ENCODE results near the gene AGT. TPM values are rescaled to one million over a fixed set of nuclear protein-coding genes. Genes with fewer than 3 reads are reported as not detected.

AGT gene
- total RNA-seq, 1 donor, result not detected

- no peaks in the 10 kb centered on the region for H3K9me3 ChIP-seq (ENCODE audit: low read depth, low read length)
- H3K4me3 ChIP-seq (ENCODE audit: low read length), result no peak overlapping the region
- H3K27me3 ChIP-seq (ENCODE audit: insufficient read depth, low read length), result no peaks in the 10 kb centered on the region
- H3K4me1 ChIP-seq (ENCODE audit: insufficient read depth, low read length), result no peaks in the 10 kb centered on the region
Measured at GRCh38 chr1:230749150-230749549, 35.2 kb upstream of the AGT start.

- Histone ChIP-seq H3K4me1 (ENCODE audit: insufficient read depth, low read length) (no peaks in the 10 kb centered on the region), H3K9me3 (ENCODE audit: low read depth, low read length) (no peaks in the 10 kb centered on the region)
Measured at GRCh38 chr1:230747890-230748800, 34.2 kb upstream of the AGT start.

GRCh38 chr1:230747127-230747730, 33.3 kb upstream of the AGT start, which contains the start of gene CAPN9:
Gene CAPN9, plus strand, starts transcription at chr1:230747388. Its CDS starts 109 bp downstream, at chr1:230747497.
- no peaks in the 10 kb centered on the region for H3K9me3 ChIP-seq (ENCODE audit: low read depth, low read length)
- no peaks in the 10 kb centered on the region for H3K4me1 ChIP-seq (ENCODE audit: insufficient read depth, low read length)
- H3K27me3 ChIP-seq (ENCODE audit: insufficient read depth, low read length), result no peaks in the 10 kb centered on the region
- no peak within 1 kb of the TSS for H3K4me3 ChIP-seq (ENCODE audit: low read length)

More at GRCh38 chr1:230747890-230748800, 34.2 kb upstream of the AGT start:
- Histone ChIP-seq H3K27me3 (ENCODE audit: insufficient read depth, low read length) (no peaks in the 10 kb centered on the region), H3K4me3 (ENCODE audit: low read length) (no peak overlapping the region)

- no peaks in the 10 kb centered on the region for H3K27me3 ChIP-seq (ENCODE audit: insufficient read depth, low read length)
- no peaks in the 10 kb centered on the region for H3K9me3 ChIP-seq (ENCODE audit: low read depth, low read length)
- no peaks in the 10 kb centered on the region for H3K4me1 ChIP-seq (ENCODE audit: insufficient read depth, low read length)
Measured at GRCh38 chr1:230746617-230747016, 32.7 kb upstream of the AGT start.

GRCh38 chr1:230745071-230745470, 31.1 kb upstream of the AGT start:
- Histone ChIP-seq H3K27me3 (ENCODE audit: insufficient read depth, low read length) (no peaks in the 10 kb centered on the region), H3K9me3 (ENCODE audit: low read depth, low read length) (no peaks in the 10 kb centered on the region), H3K4me1 (ENCODE audit: insufficient read depth, low read length) (no peaks in the 10 kb centered on the region), H3K4me3 (ENCODE audit: low read length) (no peak overlapping the region)

More at GRCh38 chr1:230746617-230747016, 32.7 kb upstream of the AGT start:
- no peak overlapping the region for H3K4me3 ChIP-seq (ENCODE audit: low read length)

- H3K4me1 ChIP-seq (ENCODE audit: insufficient read depth, low read length), result no peaks in the 10 kb centered on the region
- H3K9me3 ChIP-seq (ENCODE audit: low read depth, low read length), result no peaks in the 10 kb centered on the region
- no peaks in the 10 kb centered on the region for H3K27me3 ChIP-seq (ENCODE audit: insufficient read depth, low read length)
- no peak overlapping the region for H3K4me3 ChIP-seq (ENCODE audit: low read length)
Measured at GRCh38 chr1:230744382-230744781, 30.5 kb upstream of the AGT start.

GRCh38 chr1:230743899-230744298, 30.0 kb upstream of the AGT start:
- no peaks in the 10 kb centered on the region for H3K4me1 ChIP-seq (ENCODE audit: insufficient read depth, low read length)
- no peak overlapping the region for H3K4me3 ChIP-seq (ENCODE audit: low read length)
- H3K9me3 ChIP-seq (ENCODE audit: low read depth, low read length), result no peaks in the 10 kb centered on the region
- no peaks in the 10 kb centered on the region for H3K27me3 ChIP-seq (ENCODE audit: insufficient read depth, low read length)

GRCh38 chr1:230739564-230740290, 25.8 kb upstream of the AGT start:
- Histone ChIP-seq H3K9me3 (ENCODE audit: low read depth, low read length) (no peaks in the 10 kb centered on the region), H3K27me3 (ENCODE audit: insufficient read depth, low read length) (peaks cover 3% of the 10 kb centered on the region), H3K4me1 (ENCODE audit: insufficient read depth, low read length) (no peaks in the 10 kb centered on the region), H3K4me3 (ENCODE audit: low read length) (no peak overlapping the region)

- no peak overlapping the region for H3K4me3 ChIP-seq (ENCODE audit: low read length)
- H3K4me1 ChIP-seq (ENCODE audit: insufficient read depth, low read length), result no peaks in the 10 kb centered on the region
- H3K9me3 ChIP-seq (ENCODE audit: low read depth, low read length), result no peaks in the 10 kb centered on the region
- H3K27me3 ChIP-seq (ENCODE audit: insufficient read depth, low read length), result peaks cover 3% of the 10 kb centered on the region
Measured at GRCh38 chr1:230737622-230738262, 23.8 kb upstream of the AGT start.

- Histone ChIP-seq H3K9me3 (ENCODE audit: low read depth, low read length) (no peaks in the 10 kb centered on the region), H3K27me3 (ENCODE audit: insufficient read depth, low read length) (peaks cover 3% of the 10 kb centered on the region), H3K4me1 (ENCODE audit: insufficient read depth, low read length) (no peaks in the 10 kb centered on the region), H3K4me3 (ENCODE audit: low read length) (no peak overlapping the region)
Measured at GRCh38 chr1:230735447-230735846, 21.5 kb upstream of the AGT start.

GRCh38 chr1:230730977-230731376, 17.1 kb upstream of the AGT start:
- no peak overlapping the region for H3K4me3 ChIP-seq (ENCODE audit: low read length)
- no peaks in the 10 kb centered on the region for H3K4me1 ChIP-seq (ENCODE audit: insufficient read depth, low read length)
- no peaks in the 10 kb centered on the region for H3K9me3 ChIP-seq (ENCODE audit: low read depth, low read length)

GRCh38 chr1:230728710-230729392, 14.9 kb upstream of the AGT start:
- Histone ChIP-seq H3K4me1 (ENCODE audit: insufficient read depth, low read length) (no peaks in the 10 kb centered on the region), H3K4me3 (ENCODE audit: low read length) (no peak overlapping the region), H3K27me3 (ENCODE audit: insufficient read depth, low read length) (peaks cover 2% of the 10 kb centered on the region), H3K9me3 (ENCODE audit: low read depth, low read length) (no peaks in the 10 kb centered on the region)

More at GRCh38 chr1:230730977-230731376, 17.1 kb upstream of the AGT start:
- H3K27me3 ChIP-seq (ENCODE audit: insufficient read depth, low read length), result peaks cover 2% of the 10 kb centered on the region

GRCh38 chr1:230725256-230726012, 11.5 kb upstream of the AGT start:
- Histone ChIP-seq H3K27me3 (ENCODE audit: insufficient read depth, low read length) (peaks cover 2% of the 10 kb centered on the region), H3K4me3 (ENCODE audit: low read length) (no peak overlapping the region), H3K9me3 (ENCODE audit: low read depth, low read length) (no peaks in the 10 kb centered on the region), H3K4me1 (ENCODE audit: insufficient read depth, low read length) (no peaks in the 10 kb centered on the region)
